Measurements from ENCODE around the gene TMC8.
A peak's percentile ranks its signal among the peaks of the same experiment; 100 is the strongest.
"Not testable (repeated sequence)": the region's sequence is repeated elsewhere in the genome, so short reads cannot be mapped to it uniquely, and the experiment has no call there.

Gene TMC8, protein sequence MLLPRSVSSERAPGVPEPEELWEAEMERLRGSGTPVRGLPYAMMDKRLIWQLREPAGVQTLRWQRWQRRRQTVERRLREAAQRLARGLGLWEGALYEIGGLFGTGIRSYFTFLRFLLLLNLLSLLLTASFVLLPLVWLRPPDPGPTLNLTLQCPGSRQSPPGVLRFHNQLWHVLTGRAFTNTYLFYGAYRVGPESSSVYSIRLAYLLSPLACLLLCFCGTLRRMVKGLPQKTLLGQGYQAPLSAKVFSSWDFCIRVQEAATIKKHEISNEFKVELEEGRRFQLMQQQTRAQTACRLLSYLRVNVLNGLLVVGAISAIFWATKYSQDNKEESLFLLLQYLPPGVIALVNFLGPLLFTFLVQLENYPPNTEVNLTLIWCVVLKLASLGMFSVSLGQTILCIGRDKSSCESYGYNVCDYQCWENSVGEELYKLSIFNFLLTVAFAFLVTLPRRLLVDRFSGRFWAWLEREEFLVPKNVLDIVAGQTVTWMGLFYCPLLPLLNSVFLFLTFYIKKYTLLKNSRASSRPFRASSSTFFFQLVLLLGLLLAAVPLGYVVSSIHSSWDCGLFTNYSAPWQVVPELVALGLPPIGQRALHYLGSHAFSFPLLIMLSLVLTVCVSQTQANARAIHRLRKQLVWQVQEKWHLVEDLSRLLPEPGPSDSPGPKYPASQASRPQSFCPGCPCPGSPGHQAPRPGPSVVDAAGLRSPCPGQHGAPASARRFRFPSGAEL

DNA sequence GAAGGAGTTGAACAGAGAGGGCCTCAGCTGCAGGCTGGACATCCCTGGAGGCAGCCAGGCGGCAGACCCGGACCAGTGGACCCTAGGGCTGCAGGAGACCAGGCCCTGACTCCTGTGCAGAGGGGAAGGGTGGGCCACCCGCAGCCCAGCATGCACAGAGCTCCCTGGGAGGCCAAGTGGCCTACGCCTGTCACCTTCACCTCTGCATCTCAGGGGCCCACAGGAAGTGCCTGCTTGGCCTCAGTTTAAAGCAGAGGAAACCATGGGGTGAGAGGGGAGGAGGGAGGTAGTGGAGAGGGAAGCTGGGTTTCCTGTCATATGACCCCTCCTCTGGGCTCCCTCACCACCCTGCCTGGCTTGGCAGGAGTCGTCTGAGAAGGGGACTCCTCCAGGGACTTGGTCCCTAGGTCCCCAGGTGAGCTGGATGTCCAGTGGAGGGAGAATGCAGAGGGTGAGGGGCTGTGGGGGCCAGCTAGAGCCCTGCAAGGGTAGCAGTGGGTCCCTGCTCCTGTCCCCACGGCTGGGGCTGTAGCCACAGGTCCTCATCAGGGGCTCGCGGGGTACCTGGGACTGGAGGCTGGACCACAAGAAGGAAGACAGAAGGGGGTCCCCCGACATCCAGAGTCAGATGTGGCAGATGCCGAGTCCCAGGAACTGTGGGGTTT is at the start of gene TMC8:
TSS of gene TMC8 (plus strand) at position 335 of the 665 bp plus-strand sequence. CDS start 818 bp downstream, outside the sequence.
- DNase-seq: peak; percentile 84

DNA sequence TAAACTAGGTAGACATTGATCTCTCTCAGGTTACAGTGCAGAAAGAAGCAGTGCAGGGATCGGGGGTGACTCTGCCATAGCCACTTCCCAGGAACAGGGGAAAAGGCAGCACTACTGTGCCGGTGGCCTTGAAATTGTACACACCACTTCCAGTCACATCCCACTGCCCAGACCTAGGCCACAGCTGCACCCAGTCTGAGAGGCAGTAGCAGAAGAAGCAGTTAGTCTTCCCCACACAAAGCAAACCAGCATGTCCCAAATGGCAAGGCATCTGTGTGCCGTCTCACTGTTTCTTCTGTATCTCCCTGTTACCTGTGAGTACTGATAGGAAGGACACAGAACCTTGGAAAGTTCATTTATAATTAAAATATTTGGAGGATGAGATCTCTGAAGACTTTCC is 49.0 kb upstream of the TMC8 start:
- DNase-seq: no peak

- DNase-seq: not testable (repeated sequence)
Observed at GRCh38 chr17:78082355-78082872, 48.2 kb upstream of the TMC8 start.

GRCh38 chr17:78082988-78083387 is 47.6 kb upstream of the TMC8 start:
- no peak for DNase-seq

GRCh38 chr17:78086740-78087139 is 43.8 kb upstream of the TMC8 start:
- no peak for DNase-seq

- no peak for DNase-seq
Observed at GRCh38 chr17:78088529-78088928, 42.0 kb upstream of the TMC8 start.

DNA sequence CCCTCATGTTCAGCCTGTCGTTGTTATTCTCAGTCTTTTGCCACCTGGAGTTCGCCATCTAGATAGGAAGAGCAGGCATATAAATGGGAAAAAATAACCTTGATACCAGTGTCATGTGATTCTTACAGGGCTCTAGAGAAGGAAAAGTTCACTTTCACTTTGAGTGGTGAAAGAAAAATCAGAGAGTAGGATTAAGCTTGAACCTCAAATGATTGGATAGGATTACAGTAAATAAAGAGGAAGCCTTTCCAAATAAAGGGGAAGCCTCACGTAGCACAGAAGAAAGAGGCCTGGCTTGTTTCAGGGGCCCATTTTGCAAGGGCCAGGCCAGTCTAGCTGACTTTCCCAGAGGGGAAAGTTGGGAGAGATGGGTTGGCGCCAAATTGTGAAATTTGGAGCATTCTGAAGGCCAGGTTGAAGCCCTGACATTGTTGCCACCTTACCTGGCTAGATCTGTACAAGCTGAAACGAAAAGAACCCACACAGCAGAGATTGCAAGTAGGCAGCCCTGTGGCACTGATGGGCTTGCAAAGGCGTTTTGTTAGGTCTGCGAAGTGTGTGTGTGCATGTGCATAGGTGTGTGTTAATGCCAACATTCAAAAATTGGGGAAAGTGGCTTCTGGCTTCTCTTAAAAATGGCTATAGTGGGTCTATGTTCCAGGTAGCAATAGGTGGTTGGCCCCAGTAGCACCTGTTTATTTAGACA is 40.8 kb upstream of the TMC8 start:
- no peak for DNase-seq

DNA sequence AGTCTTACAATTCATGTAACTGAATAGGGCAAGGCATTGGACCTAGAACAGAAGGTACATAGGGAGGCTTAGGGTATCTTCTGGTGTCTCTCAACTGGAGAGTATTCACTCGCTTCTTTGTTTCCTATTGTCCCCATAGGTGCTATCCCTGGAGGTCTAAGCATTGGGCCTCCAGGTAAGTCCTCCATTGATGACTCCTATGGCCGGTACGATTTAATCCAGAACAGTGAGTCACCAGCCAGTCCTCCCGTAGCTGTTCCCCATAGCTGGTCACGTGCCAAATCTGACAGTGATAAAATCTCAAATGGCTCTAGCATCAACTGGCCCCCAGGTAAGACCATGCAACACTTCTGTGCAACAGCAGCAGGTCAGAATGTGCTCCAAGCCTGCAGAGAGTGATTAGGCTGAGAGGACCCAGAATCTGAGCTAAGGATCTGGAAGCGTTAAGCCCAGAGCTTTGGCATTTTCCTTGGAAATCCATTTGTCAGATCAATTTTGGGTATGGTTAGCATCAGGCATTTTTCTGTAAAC is 37.7 kb upstream of the TMC8 start:
- no peak for DNase-seq

GRCh38 chr17:78095035-78095434 is 35.5 kb upstream of the TMC8 start:
- no peak for DNase-seq

DNA sequence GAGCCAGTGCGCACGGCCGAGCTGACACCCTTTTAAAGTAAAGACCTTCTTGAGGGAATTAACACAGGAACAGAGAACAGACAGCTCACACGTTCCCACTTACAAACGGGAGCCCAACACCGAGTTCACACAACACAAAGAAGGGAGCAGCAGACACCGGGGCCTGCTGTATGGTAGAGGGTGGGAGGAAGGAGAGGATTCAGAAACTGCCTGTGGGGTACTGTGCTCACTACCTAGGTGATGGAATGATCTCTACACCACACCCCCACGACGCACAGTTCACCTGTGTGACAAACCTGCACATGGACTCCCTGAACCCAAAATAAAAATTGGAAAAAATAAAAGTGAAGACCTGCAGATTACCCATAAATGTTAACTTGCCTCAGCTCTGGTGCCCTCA is 34.5 kb upstream of the TMC8 start:
- no peak for DNase-seq

DNA sequence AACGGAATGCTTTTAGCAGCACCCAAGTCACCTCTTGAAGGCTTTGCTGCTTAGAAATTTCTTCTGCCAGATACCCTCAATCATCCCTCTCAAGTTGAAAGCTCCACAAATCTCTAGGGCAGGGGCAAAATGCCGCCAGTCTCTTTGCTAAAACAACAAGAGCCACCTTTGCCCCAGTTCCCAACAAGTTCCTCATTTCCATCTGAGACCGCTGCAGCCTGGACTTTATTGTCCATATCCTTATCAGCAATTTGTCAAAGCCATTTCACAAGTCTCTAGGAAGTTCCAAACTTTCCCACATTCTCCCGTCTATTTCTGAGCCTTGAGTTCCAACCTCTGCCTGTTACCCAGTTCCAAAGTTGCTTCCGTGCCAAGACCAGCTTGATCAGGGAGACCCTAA is 29.5 kb upstream of the TMC8 start:
- no peak for DNase-seq

GRCh38 chr17:78101542-78101941 is 29.0 kb upstream of the TMC8 start:
- DNase-seq: no peak

DNA sequence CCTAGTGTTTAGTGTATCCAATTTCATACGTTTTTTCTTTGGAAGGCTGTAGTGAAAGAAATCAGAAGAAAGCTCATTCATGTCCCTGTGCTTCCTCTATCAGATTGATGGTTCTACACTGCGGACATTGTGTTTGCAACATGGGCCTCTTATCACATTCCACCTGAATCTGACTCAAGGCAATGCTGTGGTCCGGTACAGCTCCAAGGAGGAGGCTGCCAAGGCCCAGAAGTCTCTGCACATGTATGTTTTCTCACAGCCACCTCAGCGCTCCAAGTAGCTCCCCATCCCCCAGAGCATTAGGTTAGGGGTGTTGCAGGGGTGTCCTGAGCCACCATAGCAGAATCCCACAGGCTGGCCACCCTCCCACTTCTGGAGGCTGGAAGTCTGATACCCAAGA is 27.3 kb upstream of the TMC8 start:
- no peak for DNase-seq

DNA sequence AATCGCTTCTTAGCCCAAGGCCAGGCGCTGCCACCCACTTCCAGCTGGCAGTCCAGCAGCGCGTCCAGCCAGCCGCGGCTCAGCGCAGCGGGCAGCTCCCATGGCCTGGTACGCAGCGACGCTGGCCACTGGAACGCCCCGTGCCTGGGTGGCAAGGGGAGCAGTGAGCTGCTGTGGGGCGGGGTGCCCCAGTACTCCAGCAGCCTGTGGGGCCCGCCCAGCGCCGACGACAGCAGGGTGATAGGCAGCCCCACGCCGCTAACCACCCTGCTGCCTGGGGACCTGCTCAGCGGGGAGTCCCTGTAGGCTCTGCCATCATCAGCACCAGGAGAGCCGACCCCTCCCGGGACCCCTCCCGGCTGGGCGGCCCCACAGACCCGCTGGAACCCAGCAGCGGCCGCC is 26.0 kb upstream of the TMC8 start:
- no peak for DNase-seq

- no peak for DNase-seq
Observed at GRCh38 chr17:78105101-78105500, 25.5 kb upstream of the TMC8 start.

DNA sequence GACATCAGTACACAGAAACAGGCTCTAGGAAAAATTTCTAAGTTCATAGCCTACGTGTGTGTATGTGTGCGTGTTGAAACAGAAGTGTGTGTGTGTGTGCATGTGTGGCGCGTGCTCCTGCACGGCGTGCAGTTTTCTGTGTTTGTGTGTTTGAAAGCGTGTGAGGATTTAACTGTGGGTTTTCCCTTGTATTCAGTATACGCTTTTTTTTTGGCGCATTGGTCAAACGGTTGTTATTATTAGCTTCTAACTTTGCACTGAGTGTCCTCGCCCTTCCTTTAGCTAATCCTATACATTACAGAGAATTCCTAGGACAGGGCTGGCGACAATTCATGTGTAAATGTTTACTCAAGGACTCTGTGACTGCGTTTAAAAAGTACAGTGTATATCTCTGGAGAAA is 25.0 kb upstream of the TMC8 start:
- no peak for DNase-seq

- DNase-seq: no peak
Observed at GRCh38 chr17:78106211-78106610, 24.4 kb upstream of the TMC8 start.

GRCh38 chr17:78107457-78107856 is 23.1 kb upstream of the TMC8 start:
- no peak for DNase-seq

DNA sequence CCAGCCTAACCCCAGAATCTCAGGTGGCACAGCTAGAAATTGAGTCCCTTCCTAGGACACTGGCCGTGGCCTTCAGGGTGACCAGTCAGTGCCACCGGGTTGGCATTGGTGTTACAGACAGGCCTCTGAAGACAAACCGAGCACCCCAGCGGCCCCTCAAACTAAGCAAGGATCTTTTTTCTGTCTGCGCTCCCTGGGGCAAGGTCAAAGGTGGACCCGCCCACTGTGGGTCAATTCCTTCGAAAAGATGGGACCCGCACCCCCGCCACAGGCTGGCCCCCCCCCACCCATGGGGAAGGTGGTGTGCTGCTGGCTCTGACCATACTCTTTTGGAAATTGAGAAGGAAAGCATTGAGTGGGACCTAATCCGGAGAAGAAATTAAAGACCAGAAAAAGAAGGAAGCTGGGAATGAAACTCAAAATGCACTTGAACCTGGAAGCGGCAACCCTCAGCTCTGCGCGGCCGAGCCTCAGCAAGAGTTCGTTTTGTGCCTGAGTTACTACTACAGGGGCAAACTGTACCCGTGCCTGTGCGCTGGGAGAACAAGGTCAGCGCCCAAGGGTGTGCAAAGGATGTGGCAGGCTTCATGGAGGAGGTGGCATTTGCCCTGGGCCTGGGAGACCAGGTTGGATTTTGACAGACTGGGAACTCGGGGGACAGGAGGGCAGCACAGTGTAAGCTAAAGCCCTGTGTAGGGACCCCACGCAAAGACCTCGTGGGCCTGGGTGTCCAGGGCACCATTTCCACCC is 22.4 kb upstream of the TMC8 start:
- no peak for DNase-seq

DNA sequence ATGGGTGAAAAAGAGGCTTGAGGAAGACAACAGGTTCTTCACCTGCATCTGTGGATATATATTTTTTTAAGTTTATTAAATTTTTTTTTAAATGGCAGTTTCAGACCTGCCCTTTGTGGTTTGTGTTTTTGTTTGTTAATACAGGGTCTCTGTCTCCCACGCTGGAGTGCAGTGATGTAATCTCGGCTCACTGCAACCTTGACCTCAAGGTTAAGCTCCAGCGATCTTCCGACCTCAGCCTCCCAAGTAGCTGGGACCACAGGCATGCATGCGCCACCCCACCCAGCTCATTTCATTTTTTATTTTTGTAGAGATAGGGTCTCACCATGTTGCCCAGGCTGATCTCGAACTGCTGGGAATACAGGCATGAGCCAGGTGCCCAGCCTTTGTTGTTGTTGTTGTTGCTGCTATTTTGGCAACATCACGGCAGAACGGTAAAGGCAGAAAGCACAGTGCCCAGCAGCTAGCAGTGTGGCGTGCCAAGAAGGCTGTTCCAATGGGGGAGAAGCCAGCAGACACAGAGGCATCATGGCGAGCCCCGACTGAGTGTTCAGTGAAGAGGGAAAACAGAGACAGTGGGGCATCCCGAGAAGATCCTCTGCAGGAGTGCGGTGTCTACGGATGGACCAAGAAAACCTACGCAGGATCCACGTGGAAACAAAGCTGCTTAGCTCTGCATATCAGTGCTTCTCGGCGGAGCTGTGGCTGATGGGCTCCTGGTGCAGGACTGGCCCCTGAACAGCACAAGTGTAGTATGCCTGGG is 21.7 kb upstream of the TMC8 start:
- DNase-seq: no peak

- DNase-seq: no peak
Observed at GRCh38 chr17:78109489-78109761, 21.1 kb upstream of the TMC8 start.
